ENCODE measurements around the gene RAD51B. TPM values are rescaled to one million over a fixed set of nuclear protein-coding genes. Genes with fewer than 3 reads are reported as not detected.

RAD51B gene
- total and polyA plus RNA-seq, 4 donors, result 2.5 to 95.0 (median 9.6) TPM

DNA sequence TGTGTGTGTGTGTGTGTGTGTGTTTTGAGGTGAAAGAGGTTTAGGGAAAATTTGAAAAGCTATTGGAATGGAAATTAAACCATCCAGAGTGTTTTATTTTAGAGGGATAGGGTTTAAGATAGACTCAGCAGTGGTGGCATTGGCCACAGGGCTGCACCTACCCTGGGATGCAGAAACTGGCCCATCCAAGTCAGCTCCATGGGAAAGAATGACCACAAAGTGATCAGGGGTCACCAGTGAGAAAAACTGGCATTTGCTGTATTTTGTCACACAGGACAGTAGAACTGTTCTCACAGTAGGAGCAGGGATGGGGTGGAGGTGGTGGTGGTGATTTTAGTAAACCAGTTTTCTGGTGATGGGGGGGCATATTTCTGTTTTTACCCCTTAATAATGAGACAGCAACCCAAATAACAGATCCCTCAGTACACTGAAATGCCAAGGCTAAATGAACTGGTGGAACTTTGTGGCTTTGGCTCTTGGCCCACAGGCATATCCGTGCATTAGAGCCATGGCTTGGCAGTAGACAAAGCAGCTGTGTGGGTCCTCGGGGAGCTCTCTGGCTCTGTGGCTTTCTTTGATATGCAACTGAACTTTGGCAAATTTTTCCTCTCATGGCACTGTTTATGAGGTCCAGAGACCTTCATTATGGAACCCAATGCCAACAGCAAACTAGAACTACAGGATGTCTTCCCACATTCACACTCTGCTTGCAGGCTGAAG is 625.0 kb downstream of the RAD51B start:
- no peaks in the 10 kb centered on the region for H3K9me3 ChIP-seq (ENCODE audit: control insufficient read depth in 4 of 4, insufficient read depth in 3 of 4, low read length in 3 of 4)
- ATAC-seq (ENCODE audit: insufficient read depth, low FRiP score) (no peak), DNase-seq (peak in 2 of 3 donors; percentile 49 to 58)
- no peaks in the 10 kb centered on the region for H3K27me3 ChIP-seq (ENCODE audit: control insufficient read depth in 3 of 3, insufficient read depth in 3 of 3, low read length in 2 of 3)
- no peaks in the 10 kb centered on the region for H3K36me3 ChIP-seq (ENCODE audit: control insufficient read depth in 4 of 4, insufficient read depth in 4 of 4, low read length in 4 of 4)
- no peak overlapping the region for H3K27ac ChIP-seq (ENCODE audit: low read depth in 1 of 2, low read length in 1 of 2)
- 7 to 17% methylated on average over 2 of the region's 2 CpGs for WGBS, 2 donors
- no peak overlapping the region for H3K9ac ChIP-seq (ENCODE audit: insufficient read depth in 1 of 2, low read length in 2 of 2)
- no peak overlapping the region for H3K4me3 ChIP-seq
- TF ChIP-seq, protein P1, sequence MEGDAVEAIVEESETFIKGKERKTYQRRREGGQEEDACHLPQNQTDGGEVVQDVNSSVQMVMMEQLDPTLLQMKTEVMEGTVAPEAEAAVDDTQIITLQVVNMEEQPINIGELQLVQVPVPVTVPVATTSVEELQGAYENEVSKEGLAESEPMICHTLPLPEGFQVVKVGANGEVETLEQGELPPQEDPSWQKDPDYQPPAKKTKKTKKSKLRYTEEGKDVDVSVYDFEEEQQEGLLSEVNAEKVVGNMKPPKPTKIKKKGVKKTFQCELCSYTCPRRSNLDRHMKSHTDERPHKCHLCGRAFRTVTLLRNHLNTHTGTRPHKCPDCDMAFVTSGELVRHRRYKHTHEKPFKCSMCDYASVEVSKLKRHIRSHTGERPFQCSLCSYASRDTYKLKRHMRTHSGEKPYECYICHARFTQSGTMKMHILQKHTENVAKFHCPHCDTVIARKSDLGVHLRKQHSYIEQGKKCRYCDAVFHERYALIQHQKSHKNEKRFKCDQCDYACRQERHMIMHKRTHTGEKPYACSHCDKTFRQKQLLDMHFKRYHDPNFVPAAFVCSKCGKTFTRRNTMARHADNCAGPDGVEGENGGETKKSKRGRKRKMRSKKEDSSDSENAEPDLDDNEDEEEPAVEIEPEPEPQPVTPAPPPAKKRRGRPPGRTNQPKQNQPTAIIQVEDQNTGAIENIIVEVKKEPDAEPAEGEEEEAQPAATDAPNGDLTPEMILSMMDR (IDR thresholded peaks at IDR 0.05; ENCODE audit: control extremely low read depth, extremely low read depth), result no peak
- H3K4me1 ChIP-seq (ENCODE audit: control insufficient read depth in 5 of 5, insufficient read depth in 5 of 5, low read length in 5 of 5), result peaks cover 0 to 20% (median 6%) of the 10 kb centered on the region in 5 donors

DNA sequence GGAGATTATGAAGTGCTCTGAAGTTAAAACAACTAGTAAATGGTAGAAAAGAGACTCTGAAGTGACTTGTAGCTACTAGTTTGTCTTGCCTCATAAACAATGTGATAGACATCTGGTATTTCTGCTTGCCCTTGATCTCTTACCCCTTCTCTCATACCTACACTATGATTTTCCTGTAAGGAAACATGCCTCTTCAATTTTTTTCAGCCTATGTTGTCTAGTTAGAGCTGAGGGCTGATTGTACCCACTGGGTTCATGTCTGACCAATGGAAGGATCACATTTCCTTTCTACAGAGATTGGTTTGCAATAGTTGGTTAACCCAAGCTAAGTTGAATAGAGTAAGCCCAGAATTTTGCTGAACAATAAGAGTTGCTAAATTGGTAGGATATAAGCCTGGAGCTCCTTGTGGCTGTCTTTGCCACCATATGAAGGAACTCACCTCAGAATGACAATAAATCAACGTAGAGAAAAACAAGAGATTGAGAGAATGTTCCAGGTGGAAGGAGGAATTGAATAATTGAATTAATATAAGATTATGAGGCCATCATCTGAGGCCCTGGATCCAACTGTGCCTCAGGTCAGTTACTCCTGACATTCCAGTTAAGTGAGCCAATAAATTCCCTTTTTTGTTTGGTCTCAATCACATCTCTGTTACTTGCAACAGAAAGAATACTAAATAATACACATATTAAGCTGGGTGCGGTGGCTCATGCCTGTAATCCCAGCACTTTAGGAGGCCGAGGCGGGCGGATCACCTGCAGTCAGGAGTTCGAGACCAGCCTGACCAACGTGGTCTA is 626.9 kb downstream of the RAD51B start:
- Histone ChIP-seq H3K27ac (ENCODE audit: low read depth in 1 of 2, low read length in 1 of 2) (no peak overlapping the region), H3K36me3 (ENCODE audit: control insufficient read depth in 4 of 4, insufficient read depth in 4 of 4, low read length in 4 of 4) (no peaks in the 10 kb centered on the region), H3K27me3 (ENCODE audit: control insufficient read depth in 3 of 3, insufficient read depth in 3 of 3, low read length in 2 of 3) (no peaks in the 10 kb centered on the region), H3K4me1 (ENCODE audit: control insufficient read depth in 5 of 5, insufficient read depth in 5 of 5, low read length in 5 of 5) (peaks cover 0 to 24% (median 4%) of the 10 kb centered on the region in 5 donors), H3K4me3 (no peak overlapping the region), H3K9me3 (ENCODE audit: control insufficient read depth in 4 of 4, insufficient read depth in 3 of 4, low read length in 3 of 4) (no peaks in the 10 kb centered on the region), H3K9ac (ENCODE audit: insufficient read depth in 1 of 2, low read length in 2 of 2) (no peak overlapping the region)
- no peak for ATAC-seq (ENCODE audit: insufficient read depth, low FRiP score)
- TF ChIP-seq, protein P1 (IDR thresholded peaks at IDR 0.05; ENCODE audit: control extremely low read depth, extremely low read depth), result no peak
- DNase-seq, result no peak
- WGBS, 2 donors, result 97% methylated on average over 7 of the region's 7 CpGs

GRCh38 chr14:68447581-68448251 is 628.1 kb downstream of the RAD51B start:
- Histone ChIP-seq H3K4me3 (no peak overlapping the region), H3K27ac (ENCODE audit: low read depth in 1 of 2, low read length in 1 of 2) (no peak overlapping the region), H3K36me3 (ENCODE audit: control insufficient read depth in 4 of 4, insufficient read depth in 4 of 4, low read length in 4 of 4) (no peaks in the 10 kb centered on the region), H3K9me3 (ENCODE audit: control insufficient read depth in 4 of 4, insufficient read depth in 3 of 4, low read length in 3 of 4) (no peaks in the 10 kb centered on the region), H3K9ac (ENCODE audit: insufficient read depth in 1 of 2, low read length in 2 of 2) (peak overlapping the region in 1 of 2 donors; percentile 23), H3K4me1 (ENCODE audit: control insufficient read depth in 5 of 5, insufficient read depth in 5 of 5, low read length in 5 of 5) (peaks cover 0 to 24% (median 4%) of the 10 kb centered on the region in 5 donors), H3K27me3 (ENCODE audit: control insufficient read depth in 3 of 3, insufficient read depth in 3 of 3, low read length in 2 of 3) (no peaks in the 10 kb centered on the region)
- ATAC-seq (ENCODE audit: insufficient read depth, low FRiP score) (no peak), DNase-seq (peak in 1 of 3 donors; percentile 34)
- WGBS, 2 donors, result 80 to 88% methylated on average over 4 of the region's 4 CpGs
- TF ChIP-seq, protein P1 (IDR thresholded peaks at IDR 0.05; ENCODE audit: control extremely low read depth, extremely low read depth), result no peak
